Stimulated activated naive CD8-positive, alpha-beta T cell treated with anti-CD3 and anti-CD28 coated beads, Interleukin-15, Interleukin-2, amounts not matched to agents 100 U/mL and 50 U/mL, for 24 hours (primary cell): Measurements from ENCODE around the gene CDKL5.

Experiments used
- ATAC-seq: fragments of 150-1000 bp; cut with Tn5 transposase; one replicate; pipeline ENCODE4 v1.10.0; 2021
- DNase-seq: peaks from one replicate; pipeline ENCODE4 v3.0.0; 2021

CDKL5 gene

GRCh38 chrX:18650662-18651061 is 225.3 kb downstream of the CDKL5 start:
- DNase-seq (no peak), ATAC-seq (no peak)

GRCh38 chrX:18652636-18653035 is 227.2 kb downstream of the CDKL5 start:
- DNase-seq (no peak), ATAC-seq (no peak)

- ATAC-seq: no peak
- DNase-seq: no peak
Observed at GRCh38 chrX:18654875-18655836, 229.7 kb downstream of the CDKL5 start.

DNA sequence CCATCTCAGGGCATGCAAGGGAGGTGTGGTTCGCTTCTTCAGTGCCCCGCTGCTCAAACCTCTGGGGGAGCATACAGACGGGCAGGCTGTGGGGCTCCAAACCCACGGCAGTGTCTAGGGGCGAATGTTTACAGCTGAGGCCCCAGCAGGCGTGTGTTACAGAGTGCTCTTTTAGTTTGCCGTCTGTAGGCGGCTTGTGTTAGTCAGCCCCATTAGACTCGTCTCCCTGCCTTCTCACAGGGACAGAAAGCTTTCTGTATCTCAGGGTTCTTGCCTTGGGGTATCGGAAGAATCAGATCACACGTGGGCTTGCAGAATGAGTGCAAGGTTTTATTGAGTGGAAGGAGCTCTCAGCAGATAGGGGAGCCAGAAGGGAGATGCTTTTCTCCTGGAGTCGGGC is 235.9 kb downstream of the CDKL5 start:
- ATAC-seq: no peak
- no peak for DNase-seq

- ATAC-seq (no peak), DNase-seq (no peak)
Observed at GRCh38 chrX:18664947-18665346, 239.5 kb downstream of the CDKL5 start.

- no peak for DNase-seq
- ATAC-seq: no peak
Observed at GRCh38 chrX:18666614-18667013, 241.2 kb downstream of the CDKL5 start.

GRCh38 chrX:18668071-18668835 is 242.8 kb downstream of the CDKL5 start:
- DNase-seq (no peak), ATAC-seq (no peak)

- DNase-seq: no peak
Observed at GRCh38 chrX:18672008-18672407, 246.6 kb downstream of the CDKL5 start, which contains the start of gene RS1. Gene RS1, minus strand, starts transcription at chrX:18672108. Its CDS starts 40 bp downstream, at chrX:18672068.

DNA sequence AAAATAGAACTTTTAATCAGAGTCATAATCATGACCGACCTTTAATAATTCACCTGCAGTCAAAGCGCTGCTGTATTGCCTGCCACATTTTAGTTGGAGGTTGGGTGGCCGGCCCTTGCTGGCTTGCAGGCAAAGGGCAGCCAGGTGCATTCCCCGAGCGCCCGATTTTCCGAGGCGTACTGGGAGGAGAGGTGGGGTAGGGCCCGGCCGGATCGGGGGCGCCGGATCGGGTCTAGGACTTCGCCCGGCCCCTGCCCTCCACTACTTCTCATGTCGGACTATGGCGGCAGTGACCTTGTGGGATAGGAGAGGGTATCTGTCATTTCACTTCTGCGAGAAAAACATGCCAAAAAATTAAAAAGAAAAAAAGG is 249.0 kb downstream of the CDKL5 start:
- peak; percentile 30 for ATAC-seq
- DNase-seq: peak; percentile 35

More at GRCh38 chrX:18672008-18672407, 246.6 kb downstream of the CDKL5 start, which contains the start of gene RS1:
- ATAC-seq: no peak

DNA sequence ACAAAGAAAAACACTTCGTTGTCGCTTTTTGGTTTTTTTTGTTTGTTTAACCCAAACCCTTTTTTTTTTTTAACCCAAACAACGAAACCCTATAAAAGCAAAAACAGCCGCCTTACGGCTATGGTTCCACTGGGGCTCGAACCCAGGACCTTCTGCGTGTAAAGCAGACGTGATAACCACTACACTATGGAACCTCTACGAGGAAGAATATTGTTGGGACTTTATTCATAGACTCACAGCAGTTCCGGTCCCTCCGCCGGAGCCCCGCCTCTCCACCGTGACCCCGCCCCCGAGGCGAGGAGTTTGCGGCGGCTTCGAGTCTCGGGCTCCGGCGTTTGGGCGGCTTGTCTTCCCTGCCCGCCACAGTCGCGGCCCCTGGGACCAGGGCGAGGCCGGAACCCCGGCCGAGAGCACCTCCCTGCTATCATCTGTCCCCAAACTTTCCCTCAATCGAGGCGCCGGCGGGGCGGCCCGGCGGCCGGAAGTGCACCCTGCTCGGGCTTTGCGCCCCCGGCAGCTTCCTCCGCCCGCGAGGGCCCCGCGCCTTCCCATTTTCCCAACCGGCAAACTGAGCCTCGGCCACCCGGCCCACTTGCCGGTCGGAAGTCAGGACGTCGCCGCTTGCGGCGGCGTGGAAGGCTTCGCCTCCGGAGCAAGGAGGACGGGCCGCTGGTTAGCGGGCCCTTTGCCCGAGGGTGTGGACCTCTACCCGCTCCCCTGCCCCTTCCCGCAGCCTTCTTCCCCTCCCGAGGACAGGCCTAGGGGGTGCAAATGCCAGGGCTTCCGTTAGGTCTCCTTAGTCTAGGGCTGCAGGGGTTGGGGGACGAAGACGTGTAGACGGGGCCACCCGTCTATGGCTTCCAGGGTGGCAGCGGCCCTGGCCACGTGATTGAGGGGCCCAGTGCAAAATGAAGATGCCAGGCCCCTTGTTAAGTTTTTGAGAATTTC is 249.7 kb downstream of the CDKL5 start:
- ATAC-seq: peak; percentile 84
- peak; percentile 76 for DNase-seq

GRCh38 chrX:18676050-18676449 is 250.6 kb downstream of the CDKL5 start:
- no peak for DNase-seq
- no peak for ATAC-seq

GRCh38 chrX:18676470-18676869 is 251.1 kb downstream of the CDKL5 start:
- DNase-seq: no peak
- ATAC-seq: no peak

DNA sequence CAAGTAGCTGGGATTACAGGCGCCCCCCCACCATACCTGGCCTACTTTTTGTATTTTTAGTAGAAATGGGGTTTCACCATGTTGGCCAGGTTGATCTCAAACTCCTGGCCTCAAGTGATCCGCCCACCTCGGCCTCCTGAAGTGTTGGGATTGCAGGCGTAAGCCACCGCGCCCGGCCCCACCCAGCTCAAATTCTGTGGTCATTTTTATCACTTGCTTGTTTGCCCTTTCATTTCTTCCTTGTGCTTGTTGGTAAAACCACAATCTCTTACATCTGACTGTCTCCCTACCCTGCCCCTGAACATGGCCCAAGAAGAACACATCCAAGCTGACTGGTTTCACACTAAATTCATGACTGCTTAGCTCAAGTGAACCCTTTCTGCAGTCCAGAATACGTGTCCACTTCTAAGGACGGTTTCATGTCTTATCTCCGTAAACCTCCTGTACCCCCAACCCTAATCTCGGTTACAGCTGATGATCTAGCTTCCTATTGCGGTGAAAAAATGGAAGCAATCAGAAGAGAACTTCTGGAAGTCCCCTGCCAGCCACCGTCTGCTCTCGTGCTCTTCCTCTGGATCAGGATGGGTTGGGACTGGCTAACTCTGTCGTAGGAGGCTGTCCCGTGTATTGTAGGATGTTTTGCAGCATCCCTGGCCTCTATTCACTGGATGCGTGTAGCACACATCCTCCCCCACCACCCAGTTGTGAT is 251.9 kb downstream of the CDKL5 start:
- DNase-seq (no peak), ATAC-seq (no peak)

DNA sequence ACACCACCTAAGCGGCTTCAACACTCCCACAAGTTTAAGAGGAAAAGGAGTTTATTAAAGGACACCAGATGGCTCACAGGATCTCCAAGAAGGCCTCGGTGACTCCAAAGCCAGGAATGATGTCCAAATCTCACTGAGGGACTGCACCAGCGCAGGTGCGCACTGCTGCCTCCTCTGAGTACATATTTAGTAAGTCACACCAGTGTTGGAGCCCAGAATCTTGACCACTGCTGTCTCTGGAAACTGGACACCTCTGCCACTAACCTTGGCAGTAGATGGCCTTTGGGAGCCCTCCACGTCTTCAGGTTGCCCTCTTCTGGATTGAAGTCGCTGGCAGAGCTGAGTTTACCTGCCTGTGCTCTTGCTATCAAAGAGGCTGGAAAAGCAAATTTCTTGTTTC is 256.6 kb downstream of the CDKL5 start:
- no peak for DNase-seq
- ATAC-seq: no peak

GRCh38 chrX:18682979-18683387 is 257.6 kb downstream of the CDKL5 start:
- DNase-seq (no peak), ATAC-seq (no peak)

DNA sequence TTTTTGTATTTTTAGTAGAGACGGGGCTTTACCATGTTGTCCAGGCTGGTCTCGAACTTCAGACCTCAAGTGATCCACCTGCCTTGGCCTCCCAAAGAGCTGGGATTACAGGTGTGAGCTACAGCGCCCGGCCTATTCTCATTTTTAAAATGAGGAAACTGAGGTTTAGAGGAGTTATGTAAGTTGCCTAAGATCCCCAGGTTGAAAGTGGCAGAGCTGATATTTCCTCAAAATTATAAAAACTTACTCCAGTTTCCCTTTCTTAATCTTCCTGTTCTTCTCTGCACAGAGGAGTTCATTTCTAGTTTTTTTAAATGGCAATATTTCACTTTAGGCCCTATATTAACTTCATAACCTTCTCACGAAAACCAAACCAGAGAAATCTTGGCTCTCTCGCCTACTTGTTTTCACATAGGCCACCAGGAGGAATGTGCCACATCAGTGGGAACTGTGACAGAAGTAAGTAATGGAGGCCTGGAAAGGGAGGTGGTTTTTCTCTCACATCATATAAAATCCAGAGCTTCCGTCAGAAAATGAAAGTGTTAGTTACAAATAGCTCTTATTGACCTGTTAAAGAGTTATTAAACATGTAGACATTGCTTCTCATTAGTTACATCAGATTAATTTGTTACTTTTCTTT is 262.6 kb downstream of the CDKL5 start:
- DNase-seq (no peak), ATAC-seq (no peak)

DNA sequence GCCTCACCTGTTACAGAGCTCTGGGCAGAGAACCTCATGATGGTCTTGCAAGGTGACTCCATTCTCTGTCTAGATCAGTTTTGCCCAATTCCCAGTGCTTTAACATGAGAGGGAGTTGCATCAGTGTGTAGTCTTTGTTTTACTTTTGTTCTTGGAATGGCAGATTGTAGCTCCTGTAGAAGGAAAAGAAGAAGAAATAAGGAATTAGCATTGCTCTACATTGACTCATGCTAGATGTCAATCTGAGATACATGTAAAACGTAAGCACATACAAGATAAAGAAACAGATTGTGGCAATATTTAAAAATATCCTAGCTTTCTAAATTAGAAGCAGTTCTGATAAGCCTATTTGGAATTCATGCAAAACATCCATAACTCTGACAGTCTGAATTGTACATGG is 266.0 kb downstream of the CDKL5 start:
- DNase-seq: no peak
- no peak for ATAC-seq

- DNase-seq: no peak
- ATAC-seq: no peak
Observed at GRCh38 chrX:18692541-18692940, 267.1 kb downstream of the CDKL5 start.

GRCh38 chrX:18696653-18697052 is 271.2 kb downstream of the CDKL5 start:
- DNase-seq (no peak), ATAC-seq (no peak)

DNA sequence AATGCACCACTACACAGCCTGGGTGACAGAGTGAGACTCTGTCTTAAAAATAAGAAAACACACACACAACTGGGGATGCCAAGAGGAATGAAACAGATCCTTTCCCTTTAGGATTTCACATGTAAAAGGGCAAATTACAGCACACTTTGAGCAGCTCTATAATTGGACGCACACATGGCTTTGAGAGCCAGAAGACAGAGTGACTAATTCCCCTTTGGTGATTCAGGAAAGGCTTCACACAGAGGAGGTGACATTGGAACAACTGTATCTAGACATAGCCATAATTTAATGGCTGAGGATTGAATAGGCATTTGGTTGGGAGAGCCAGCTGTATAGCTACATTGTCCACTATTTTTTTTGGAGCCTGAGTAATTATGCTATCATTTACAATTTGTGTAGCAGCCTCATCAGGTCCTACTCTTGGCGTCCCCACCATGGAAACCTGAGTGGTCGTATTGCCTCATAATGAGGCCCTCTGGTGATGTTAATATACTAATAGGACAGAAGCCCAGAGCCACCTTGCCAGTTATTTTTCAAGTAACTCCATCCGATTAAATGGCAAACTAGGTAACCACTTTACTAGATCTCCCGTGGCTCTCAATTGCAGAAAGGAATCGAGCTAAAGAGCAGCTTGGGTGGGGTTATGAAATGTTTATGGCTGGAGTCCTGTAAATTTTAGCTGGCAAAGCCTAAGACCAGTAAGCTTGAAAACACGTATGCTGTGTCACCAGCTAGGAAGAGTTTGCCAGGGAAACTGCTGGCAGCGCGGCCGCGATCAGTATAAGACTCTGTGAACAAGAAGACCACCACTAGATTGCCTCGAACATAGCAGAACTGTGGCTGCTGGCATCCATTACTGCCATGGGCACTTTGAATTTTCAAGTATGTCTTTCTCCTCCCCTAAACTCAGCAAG is 273.6 kb downstream of the CDKL5 start:
- DNase-seq: no peak
- ATAC-seq: no peak
